Panc1 (cell line): ENCODE measurements around the gene PDE8B. TPM values are rescaled to one million over a fixed set of nuclear protein-coding genes. Genes with fewer than 3 reads are reported as not detected.

Experiments
- ATAC-seq: fragments of 200-7000 bp; cut with Tn5 transposase; 2 replicates; pipeline ENCODE4 v1.9.1; 2020; ENCODE audit warnings: mild to moderate bottlenecking, moderate library complexity
- BruUV-seq: library from RNA; stranded (reverse); fragments of 400-500 nt; replicated peaks from 2 replicates; lab custom pipeline; 2021; lab: Mats Ljungman, UMichigan
- CTCF ChIA-PET: fragments of 300-600 bp; sonication (Branson Sonifier 250); formaldehyde crosslinking; loops from one replicate; lab custom pipeline; 2022; ENCODE audit warnings: antibody characterized with exemption; lab: Charles Lee
- POLR2A ChIA-PET: fragments of 300-600 bp; sonication (Branson Sonifier 250); formaldehyde crosslinking; loops from one replicate; lab custom pipeline; 2022; ENCODE audit warnings: antibody characterized with exemption; lab: Charles Lee
- DNase-seq: peaks from one replicate; pipeline ENCODE4 v3.0.0-alpha.2; 2010; ENCODE audit warnings: low read depth, low spot score
- H3K27ac ChIP-seq: 2 replicates; pipeline ENCODE4 v1.5.1; 2011; ENCODE audit warnings: mild to moderate bottlenecking, low read length, inconsistent platforms
- H3K27me3 ChIP-seq: fragments of 200-500 bp; sonication (Bioruptor generic); 2 replicates; pipeline ENCODE4 v1.6.0; 2014; ENCODE audit warnings: low read length, inconsistent platforms; ENCODE audit not compliant: control insufficient read depth, insufficient read depth
- H3K36me3 ChIP-seq: fragments of 200-500 bp; sonication (Bioruptor generic); 2 replicates; pipeline ENCODE4 v1.5.1; 2014; ENCODE audit warnings: inconsistent platforms, mild to moderate bottlenecking, low read length, moderate library complexity; ENCODE audit not compliant: control insufficient read depth, insufficient read depth
- H3K4me1 ChIP-seq: 2 replicates; pipeline ENCODE4 v1.5.1; 2011; ENCODE audit warnings: inconsistent platforms, mild to moderate bottlenecking, low read length, moderate library complexity; ENCODE audit not compliant: control insufficient read depth, insufficient read depth
- H3K4me3 ChIP-seq, 2 experiments: 2 replicates each; pipeline ENCODE4 v1.5.1; 2011 to 2012; ENCODE audit warnings: low read depth in 2 of 2, low read length in 2 of 2, mild to moderate bottlenecking in 2 of 2, inconsistent platforms in 1 of 2, moderate library complexity in 1 of 2
- H3K9me3 ChIP-seq: fragments of 200-500 bp; sonication (Bioruptor generic); 2 replicates; pipeline ENCODE4 v1.5.1; 2014; ENCODE audit warnings: low read depth, mild to moderate bottlenecking, inconsistent platforms, low read length, moderate library complexity; ENCODE audit not compliant: control insufficient read depth, insufficient read depth
- CTCF ChIP-seq: fragments of 450-650 bp; IDR thresholded peaks from 2 replicates; pipeline ENCODE4 v1.5.1; 2017; ENCODE audit warnings: mild to moderate bottlenecking
- POLR2AphosphoS5 ChIP-seq: IDR thresholded peaks from 2 replicates; pipeline ENCODE4 v1.6.1; 2012; ENCODE audit warnings: mild to moderate bottlenecking, low read depth, low read length, moderate library complexity
- REST ChIP-seq, 2 experiments: IDR thresholded peaks; 2 replicates each; pipeline ENCODE4 v1.6.1; 2011 to 2012; ENCODE audit warnings: low read depth in 2 of 2, control low read depth in 1 of 2, low read length in 1 of 2, mild to moderate bottlenecking in 1 of 2, moderate library complexity in 1 of 2; ENCODE audit not compliant: insufficient read depth in 1 of 2
- SIN3A ChIP-seq: IDR thresholded peaks from 2 replicates; pipeline ENCODE4 v1.6.1; 2012; ENCODE audit warnings: low read depth, mild to moderate bottlenecking, low read length, moderate library complexity, borderline replicate concordance; ENCODE audit not compliant: insufficient read depth
- TCF7L2 ChIP-seq: IDR thresholded peaks from 2 replicates; pipeline ENCODE4 v1.6.1; 2011; ENCODE audit warnings: mild to moderate bottlenecking, low read depth, low read length, inconsistent platforms
- in situ Hi-C: cut with HindIII; loops from 2 replicates; pipeline ENCODE4 v1.10.0; 2016; ENCODE audit warnings: low sequenced_read_pairs, low pct_unique_long_range_greater_than_20kb
- intact Hi-C: fragments of 100-400 bp; cut with micrococcal nuclease; formaldehyde crosslinking; loops from one replicate; pipeline ENCODE4 v1.10.0; 2022; ENCODE audit not compliant: unreplicated experiment
- total RNA-seq: library from RNA; stranded (reverse); gene quantifications from one replicate; pipeline ENCODE4 v1.2.1, GENCODE V29; 2021; ENCODE audit not compliant: unreplicated experiment

PDE8B gene
- total RNA-seq, 1 experiment from 2014 or later = 0.62 TPM

GRCh38 chr5:77229887-77230286 is 19.4 kb downstream of the PDE8B start:
- in situ Hi-C loops = no loop called here
- DNase-seq (no peak), ATAC-seq (no peak)
- no peaks in the 10 kb centered on the region for H3K36me3 ChIP-seq
- TF ChIP-seq SIN3A (no peak), REST (IDR thresholded peaks at IDR 0.05; ENCODE audit: insufficient read depth in 1 of 2, low read depth in 2 of 2, low read length in 1 of 2) (no peak), TCF7L2 (no peak), POLR2AphosphoS5 (no peak), CTCF (no peak)
- H3K27me3 ChIP-seq = peaks cover 22% of the 10 kb centered on the region
- intact Hi-C loops = no loop called here
- H3K9me3 ChIP-seq = no peaks in the 10 kb centered on the region
- no peak overlapping the region for H3K4me3 ChIP-seq
- BruUV-seq = no TSS peak
- ChIA-PET CTCF (no interaction called here), POLR2A (no interaction called here)
- H3K27ac ChIP-seq = no peak overlapping the region
- H3K4me1 ChIP-seq = peaks cover 6% of the 10 kb centered on the region; the same call in 1 of the 2 replicates

GRCh38 chr5:77230727-77231470 is 20.4 kb downstream of the PDE8B start:
- Histone ChIP-seq H3K27ac (no peak overlapping the region), H3K27me3 (peaks cover 19% of the 10 kb centered on the region), H3K4me1 (no peaks in the 10 kb centered on the region), H3K9me3 (no peaks in the 10 kb centered on the region), H3K4me3 (no peak overlapping the region), H3K36me3 (no peaks in the 10 kb centered on the region)
- peak; percentile 18; the same call in 1 of the 2 replicates for TF ChIP-seq CTCF
- TF ChIP-seq REST (IDR thresholded peaks at IDR 0.05; ENCODE audit: insufficient read depth in 1 of 2, low read depth in 2 of 2, low read length in 1 of 2) = no peak
- DNase-seq (no peak), ATAC-seq (no peak)
- ChIA-PET CTCF (no interaction called here), POLR2A (no interaction called here)
- in situ Hi-C loops (no loop called here), intact Hi-C loops (no loop called here)
- BruUV-seq = no TSS peak
